Activated T-cell treated with anti-CD3 and anti-CD28 coated beads for 1 hour (primary cell): ENCODE measurements around the gene PTGES2.

Experiments
- DNase-seq: peaks from one replicate; pipeline ENCODE4 v3.0.0-alpha.2; 2020; ENCODE audit warnings: low read depth

Gene PTGES2

DNA sequence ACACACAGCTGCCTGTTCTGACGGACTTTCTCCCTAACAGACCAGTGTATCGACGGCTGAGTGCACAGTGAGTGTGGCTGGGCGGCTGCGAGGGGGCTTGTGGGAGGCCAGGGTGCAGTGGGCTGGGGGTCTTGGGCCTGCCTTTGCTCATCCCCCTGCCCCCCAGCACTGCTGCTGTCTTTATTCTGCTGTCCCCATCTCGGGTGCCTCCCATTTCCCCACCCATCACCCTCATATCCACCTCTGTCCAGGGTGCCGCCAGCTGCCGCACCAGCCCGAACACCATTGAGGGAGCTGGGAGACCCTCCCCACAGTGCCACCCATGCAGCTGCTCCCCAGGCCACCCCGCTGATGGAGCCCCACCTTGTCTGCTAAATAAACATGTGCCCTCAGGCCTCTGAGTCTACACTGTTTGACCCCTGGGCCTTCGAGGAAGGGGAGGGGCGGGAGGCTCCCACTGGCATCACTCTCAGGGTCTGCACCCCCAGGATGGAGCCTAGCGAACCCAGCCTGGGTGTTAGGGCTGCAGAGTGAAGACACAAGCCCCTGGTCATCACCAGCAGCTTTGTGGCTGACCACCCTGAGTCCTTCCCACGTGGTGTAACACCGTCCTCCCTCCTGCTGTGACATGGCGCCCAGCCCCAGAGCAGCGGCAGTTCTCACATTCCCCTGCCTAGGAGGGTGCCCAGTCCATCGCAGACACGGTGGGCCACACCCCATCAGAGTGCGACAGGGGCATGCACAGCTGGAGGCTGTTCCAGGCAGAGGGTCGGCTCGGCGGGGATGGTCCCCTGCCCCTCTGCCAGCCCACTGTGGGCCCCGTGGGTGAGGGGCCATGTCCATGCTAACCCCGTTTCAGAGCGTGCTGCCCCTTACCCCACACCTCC is 25.8 kb upstream of the PTGES2 start:
- DNase-seq, result no peak

DNA sequence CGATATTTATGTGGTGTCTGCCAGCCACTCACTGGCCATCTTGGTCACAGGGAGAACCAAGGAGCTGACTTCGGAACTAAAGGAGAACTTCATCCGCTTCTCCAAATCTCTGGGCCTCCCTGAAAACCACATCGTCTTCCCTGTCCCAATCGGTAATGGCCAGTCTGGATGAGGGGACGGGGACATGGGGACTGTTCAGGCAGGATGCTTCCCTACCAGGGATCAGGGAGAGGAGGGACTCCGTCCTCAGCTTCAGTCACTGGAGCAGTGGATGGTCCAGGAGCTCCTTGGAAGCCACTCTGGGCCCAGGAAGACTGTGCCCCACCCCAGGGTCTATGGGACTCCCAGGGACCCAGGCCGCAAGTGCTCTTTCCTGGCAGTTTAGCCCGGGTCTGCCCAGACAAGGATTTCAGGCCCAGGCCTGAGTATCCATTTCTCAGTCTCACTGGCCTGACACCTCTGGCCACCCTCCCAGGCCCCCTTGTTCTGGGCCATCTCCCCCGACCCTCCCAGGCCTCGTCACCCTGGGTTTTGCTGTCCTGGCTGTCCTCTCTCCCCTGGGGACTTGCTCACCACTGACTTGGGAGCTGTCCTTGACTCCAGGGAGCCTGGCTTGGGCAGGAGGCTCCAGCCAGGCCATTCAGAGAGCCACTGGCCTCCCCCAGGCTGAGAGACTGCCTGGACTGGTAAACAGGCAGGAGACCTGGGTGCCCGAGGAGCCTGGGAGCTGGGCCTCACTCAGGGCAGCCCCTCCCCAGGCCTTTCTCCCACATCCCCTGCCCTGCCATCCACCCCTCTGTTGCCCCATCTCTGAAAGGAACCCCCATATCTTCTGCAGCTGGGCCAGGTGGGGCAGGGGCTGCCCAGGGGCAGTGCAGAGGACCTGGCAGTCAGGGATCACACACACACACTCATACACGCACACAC is 24.9 kb upstream of the PTGES2 start:
- no peak for DNase-seq

DNA sequence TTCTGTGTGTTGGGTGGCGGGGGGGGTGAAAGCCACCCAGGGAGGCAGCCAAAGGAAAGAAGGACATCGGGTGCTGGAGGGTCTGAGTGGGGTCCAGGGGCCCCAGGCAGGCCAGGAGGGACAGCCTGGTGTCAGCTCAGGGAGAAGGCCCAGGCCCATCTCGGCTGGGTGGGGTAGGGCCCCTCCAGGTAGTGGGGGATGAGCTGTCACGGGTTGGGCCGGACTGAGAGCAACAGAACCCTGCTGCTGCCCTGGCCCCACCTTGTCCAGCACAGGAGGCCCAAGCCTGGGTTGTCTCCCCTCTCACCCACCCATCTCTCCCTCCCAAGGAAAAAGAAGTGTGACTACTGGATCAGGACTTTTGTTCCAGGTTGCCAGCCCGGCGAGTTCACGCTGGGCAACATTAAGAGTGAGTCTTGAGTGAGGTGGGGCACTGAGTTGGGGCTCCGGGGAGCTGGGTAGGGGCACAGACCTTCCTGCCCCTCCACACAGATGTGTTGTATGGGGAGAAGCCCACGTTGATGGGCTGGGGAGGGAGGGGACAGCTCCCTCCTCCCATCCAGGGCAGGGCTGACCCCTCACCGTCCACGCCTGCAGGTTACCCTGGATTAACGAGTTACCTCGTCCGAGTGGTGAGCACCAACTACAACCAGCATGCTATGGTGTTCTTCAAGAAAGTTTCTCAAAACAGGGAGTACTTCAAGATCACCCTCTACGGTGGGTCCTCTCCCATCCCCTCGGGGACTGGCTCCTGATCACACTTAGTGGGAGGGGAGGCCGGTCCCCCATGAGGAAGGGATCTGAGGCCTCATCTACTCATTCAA is 24.0 kb upstream of the PTGES2 start:
- no peak for DNase-seq

DNA sequence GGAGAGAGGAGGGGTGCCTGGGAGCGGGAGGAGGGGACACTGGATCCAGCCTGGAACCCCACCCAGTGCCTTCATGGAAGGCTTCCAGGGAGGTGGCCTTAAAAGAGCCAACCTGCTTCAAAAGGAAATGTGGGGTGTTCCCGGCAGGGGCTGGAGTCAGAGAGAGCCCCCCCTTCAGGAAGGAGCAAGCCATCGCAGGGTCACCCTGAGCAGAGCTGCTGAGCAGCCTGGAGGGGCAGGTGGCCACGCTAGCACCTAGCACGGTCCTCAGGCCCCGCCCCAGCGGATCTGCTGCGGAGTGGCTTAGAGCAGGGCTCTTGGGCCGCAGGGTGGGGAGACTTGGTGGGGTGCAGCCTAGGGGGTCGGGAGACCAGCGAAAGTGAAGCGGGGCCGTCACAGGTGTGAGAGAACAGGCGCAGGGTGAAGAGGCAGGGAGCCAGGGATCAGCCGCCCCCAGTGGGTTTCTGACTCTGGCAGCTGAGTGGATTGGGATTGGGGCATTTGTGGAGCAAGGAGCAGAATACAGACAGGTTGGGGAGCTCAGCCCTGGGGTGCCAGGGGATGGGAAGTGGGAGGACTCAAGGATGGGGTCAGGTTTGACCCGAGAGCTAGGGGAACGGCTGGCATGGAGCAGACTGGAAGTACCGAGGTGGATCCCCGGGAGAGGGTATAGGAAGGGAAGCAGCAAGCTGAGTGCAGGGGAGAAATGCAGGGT is 23.2 kb upstream of the PTGES2 start:
- no peak for DNase-seq

DNA sequence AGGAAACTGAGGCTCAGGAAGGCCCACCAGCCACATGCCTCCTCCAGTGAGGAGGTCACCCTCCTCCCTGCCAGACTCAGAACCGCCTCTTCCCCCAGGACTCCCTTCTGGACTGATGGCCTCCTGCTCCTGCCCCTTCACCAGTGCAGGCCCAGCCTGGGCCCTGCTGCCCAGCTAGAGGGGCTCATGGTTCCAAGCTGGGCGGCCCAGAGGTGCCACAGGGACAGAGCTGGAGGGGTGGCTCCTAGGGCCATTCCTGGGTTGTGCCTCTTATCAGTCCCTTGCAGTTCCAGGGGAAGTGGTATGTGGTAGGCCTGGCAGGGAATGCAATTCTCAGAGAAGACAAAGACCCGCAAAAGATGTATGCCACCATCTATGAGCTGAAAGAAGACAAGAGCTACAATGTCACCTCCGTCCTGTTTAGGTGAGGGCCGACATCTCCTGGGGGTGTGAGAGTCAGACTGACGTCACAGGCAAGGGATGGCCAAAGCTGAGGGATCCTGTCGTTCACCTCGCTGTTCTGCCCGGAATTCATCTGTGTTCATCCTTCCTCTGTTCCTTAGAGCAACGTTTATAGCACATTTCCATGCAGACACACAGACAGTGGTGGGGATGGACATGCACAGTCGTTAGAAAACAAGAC is 22.5 kb upstream of the PTGES2 start:
- DNase-seq, result no peak

DNA sequence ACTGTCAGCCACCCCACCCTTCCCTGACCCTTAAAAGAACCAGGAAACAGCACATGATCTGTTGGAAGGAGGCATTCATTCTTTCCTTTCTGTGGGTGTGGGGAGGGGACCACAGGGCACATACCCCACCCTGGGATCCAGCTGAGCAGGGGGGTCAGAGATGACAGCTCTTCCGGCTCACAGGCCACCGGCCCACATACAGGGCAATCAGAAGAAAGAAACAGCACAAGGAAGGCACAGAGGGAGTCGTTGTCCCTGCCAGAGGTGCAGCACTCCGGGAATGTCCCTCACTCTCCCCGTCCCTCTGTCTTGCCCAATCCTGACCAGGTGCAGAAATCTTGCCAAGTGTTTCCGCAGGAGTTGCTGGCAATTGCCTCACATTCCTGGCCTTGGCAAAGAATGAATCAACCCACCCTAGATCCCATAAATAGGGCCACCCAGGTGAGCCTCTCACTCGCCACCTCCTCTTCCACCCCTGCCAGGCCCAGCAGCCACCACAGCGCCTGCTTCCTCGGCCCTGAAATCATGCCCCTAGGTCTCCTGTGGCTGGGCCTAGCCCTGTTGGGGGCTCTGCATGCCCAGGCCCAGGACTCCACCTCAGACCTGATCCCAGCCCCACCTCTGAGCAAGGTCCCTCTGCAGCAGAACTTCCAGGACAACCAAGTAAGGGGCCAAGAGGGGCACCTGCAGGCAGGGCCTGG is 21.6 kb upstream of the PTGES2 start, which contains the start of gene LCN2:
Gene LCN2, plus strand, starts transcription at position 453 of the 701 bp plus-strand sequence. Its CDS starts 73 bp downstream, at position 526.
- no peak for DNase-seq

DNA sequence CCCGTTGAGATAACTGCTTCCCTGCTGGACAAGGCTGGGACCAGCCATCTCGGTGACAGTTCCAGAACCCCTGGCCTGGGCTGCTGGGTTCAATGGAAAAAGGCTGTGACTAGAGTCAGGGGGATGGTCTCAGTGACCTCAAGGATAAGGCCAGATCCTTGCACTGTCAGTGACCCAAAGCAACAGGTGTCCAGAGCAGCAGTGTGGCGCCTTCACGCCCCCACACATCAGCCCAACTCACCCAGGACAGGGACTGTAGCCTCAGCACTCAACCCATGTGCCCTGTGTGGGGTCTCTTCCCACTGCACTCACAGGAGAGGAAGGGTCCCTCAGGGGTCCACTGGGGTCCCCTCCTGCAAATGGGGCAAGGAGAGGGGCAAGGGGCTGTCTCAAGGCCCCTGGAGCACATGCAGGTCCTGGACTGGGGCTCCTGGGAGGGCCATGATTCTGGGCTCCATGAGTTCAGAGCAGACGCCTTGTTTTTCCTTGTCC is 21.0 kb upstream of the PTGES2 start:
- no peak for DNase-seq

DNA sequence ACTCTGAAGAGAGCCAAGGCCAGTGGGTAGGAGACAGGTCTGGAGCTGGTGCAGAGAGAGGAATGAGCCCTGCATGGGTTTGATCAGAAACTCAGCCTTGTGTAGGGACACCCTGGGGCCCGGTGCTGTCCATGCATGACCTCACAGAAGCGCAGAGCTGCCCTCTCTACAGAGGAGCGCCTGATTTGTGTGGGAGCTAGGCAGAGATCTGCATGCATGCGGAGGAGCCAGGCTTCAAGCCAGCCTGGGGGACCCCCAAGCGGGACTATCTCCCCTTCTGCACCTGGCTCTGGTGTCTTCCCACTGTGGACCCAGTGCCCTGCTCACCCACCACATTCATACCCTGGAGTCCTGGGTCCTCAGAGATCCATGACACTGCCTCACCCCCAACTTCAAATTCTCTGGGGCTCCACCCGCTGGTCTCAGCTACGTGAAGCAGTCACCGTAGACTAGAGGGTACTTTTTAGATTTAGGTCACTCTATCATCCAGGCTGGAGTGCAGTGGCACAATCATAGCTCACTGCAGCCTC is 19.1 kb upstream of the PTGES2 start:
- no peak for DNase-seq

DNA sequence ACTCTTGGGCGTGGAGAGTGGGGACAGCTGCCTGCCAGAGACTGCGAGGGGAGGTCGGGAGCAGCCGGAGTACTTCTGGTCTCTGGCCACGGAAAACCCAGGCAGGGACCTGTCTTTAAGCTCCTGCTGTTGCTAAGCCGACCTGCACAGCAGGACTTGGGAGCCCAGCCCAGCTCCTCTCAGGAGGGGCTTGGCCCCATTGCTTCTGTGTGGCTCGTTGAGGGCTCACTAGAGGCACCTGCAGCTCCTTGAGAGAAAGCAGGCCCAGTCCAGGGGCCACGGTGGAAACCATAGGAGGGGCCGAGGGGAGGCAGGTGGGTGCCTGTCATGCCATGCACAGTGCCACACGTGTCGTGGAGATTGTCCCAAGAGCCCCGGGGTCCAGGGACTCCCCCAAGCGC is 18.4 kb upstream of the PTGES2 start:
- DNase-seq, result no peak

DNA sequence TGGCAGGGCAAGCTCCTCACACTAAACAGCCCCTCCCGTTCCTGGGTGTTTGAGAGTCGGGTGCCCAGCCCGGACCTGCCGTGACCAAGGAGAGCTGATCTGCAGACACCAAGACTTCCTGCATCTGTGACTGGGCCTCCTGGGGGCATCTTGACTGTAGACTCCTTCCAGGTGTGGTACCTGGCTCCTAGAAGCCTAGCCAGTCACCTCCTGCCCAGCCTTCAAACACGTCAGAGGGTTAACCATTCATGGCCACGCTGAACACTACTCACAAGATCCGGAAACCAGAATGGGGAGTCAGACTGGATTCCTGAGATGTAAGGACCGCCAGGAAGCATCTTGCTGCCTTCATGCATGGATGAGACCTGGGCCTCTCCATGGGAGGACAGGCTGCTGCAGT is 18.0 kb upstream of the PTGES2 start:
- no peak for DNase-seq

DNA sequence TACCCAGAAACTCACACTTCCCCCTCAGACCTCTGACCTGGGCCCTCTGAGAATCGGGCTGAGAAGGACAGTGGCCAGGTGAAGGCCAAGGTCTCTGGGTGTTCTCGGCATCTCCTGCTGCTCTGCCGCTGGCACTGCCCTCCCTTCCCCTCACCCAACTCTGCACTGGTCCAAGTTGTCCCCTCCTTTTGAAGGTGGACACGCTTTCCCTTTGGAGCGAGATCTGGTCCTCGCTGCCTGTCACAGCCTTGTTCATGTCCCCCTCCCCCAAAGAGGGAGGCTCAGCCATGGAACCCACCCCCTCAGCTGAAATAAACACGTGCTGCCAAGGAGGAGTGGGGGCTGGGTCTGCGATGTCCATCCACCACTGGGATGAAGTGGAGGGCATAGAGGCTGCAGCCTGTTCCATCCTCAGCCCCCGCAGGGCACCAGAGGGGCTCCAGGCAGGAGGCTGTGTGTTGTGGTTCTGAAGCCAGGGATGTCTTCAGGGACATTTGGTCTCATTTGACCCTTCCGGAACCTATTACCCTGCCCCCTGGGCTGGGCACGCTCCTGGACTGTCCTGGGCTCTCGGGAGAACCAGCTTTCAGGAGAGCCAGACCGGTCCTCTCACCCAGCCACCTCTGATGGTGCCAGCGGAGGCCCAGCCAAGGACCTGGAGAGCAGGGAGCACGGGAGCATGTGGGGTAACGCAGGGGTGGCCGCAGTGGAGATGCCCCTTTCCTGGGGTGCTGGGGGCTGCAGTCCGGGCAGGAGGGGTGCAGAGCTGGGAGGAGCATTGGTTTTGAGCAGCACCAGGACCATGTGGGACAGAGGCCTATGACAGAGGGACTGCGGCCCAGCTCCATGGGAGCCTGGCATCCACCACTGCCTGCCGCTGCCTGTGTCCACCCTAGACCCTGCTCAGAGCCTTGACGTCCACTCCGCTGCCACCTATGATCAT is 17.0 kb upstream of the PTGES2 start:
- no peak for DNase-seq

DNA sequence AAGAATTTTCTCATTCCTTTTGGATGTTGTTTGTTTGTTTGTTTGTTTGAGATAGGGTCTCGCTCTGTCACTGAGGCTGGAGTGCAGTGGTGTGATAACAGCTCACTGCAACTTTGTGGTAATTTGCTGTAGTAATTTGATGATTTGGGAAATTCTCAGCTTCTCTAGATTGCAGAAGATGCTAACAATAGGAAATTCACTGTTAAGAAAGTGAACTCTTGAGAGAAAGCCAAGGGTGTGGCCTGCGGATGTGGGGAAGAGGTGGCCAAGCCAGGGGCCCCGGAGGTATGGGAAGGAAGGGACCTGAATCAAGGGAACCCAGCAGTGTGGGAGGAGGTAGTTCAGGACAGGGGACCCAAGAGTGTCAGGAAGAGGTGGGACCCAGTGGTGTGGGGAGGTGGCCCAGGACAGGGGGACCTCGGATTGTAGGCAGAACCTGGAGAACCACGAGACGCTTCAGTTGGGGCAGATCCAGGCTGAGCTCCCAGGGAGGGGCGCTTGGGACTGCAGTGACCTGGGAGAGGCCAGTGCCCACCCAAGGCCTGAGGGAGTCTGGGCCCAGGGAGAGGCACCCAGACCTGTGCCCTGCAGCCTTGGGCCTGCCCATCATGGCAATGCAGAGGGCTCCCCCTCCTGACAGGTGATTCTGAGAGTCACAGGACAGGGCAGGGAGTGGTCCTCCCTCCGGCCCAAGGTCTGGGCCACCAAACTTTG is 16.2 kb upstream of the PTGES2 start:
- no peak for DNase-seq

DNA sequence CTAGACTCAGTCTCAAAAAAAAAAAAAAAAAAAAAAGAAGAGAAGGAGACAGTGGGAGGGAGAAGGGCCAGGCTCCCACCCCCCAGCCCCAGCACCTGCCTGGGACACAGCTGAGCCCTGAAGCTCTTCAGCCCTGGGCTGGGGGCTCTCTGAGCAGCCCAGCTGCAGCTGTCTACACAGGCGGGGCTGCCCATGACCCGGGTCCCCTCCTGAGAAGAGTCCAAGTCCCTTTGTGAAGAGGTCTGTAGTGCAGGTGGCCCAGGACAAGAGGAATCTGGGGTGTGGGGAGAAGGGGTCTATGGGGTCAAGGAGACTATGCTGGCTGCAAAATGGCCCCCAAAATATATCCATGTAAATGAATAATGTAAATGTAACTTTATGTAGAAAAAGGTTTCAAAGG is 15.1 kb upstream of the PTGES2 start:
- DNase-seq, result no peak

DNA sequence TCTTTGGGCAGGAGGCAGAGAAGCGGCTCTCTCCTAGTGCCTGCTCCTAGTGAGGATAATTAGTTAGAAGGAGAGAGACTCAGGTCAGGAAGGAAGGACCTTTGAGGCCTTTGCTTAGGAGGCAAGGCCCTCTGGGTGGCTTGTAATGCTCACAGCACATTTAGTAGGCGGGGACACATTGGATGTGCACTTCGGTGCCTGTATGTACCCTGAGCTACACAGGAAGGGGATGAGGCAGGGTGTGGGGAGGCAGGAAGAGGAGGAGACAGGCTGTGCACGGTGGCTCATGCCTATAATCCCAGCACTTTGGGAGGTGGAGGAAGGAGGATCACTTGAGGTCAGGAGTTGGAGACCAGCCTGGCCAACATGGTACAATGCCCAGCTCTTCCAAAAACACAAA is 14.5 kb upstream of the PTGES2 start:
- DNase-seq, result no peak

DNA sequence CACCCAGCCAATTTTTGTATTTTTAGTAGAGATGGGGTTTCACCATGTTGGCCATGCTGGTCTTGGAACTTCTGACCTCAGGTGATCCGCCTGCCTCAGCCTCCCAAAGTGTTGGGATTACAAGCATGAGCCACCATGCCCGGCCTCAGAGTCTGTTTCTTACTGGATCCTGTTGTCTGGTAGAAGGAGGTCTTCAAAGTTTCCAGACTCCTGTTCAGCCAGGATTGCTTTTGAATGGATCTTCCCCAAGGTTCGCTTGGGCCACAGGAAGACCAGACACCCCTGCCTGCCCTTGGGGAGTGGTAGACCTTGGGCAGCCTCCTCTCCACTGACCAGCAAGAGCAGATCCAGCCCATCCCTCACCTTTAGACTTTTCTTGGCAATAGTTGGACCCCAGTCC is 14.1 kb upstream of the PTGES2 start:
- no peak for DNase-seq

DNA sequence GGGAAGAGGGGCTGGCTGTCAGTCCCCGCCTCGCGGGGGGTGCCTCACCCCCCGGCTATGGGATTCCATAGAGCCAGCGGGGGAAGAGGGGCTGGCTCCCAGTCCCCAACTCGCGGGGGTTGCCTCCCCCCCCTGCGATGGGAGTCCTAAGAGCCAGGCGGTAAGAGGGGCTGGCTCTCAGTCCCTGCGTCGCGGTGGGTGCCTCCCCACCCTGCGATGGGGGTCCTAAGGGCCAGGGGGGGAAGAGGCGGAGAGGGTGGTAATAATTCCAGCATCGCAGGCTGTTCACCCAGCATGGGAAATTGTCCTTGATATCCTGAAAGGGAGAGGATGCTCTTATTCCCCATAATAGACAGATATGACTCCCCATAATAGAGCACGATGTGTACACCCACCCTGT is 12.1 kb upstream of the PTGES2 start:
- no peak for DNase-seq

DNA sequence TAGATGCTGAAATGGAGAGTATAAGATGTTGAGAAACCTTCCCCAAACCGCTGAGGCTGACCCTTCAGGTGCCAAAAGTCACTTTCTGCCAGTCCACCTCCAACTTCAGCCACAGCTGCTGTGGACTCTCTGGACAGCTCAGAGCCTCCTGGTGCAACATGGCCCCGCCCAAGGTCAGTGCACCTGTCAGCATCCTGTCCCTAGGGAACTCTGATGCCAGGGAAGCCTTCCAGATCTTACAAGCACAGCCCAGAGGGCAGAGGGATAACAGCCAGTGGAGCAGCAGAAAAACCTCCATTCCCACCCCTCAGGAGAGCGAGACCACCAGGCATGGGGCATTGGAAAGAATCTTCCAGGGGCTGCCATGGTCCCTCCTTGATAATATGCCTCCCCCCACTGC is 10.5 kb upstream of the PTGES2 start:
- no peak for DNase-seq
